BJ (cell line): ENCODE data around the gene SMCO2. TPM values are rescaled to one million over a fixed set of nuclear protein-coding genes. Genes with fewer than 3 reads are reported as not detected.
A peak's percentile ranks its signal among the peaks of the same experiment; 100 is the strongest.

Experiments used
- CTCF ChIA-PET: fragments of 350-600 bp; formaldehyde crosslinking; extraction: SDS; loops from one replicate; lab custom pipeline; 2021; ENCODE audit warnings: antibody characterized with exemption, inconsistent platforms; lab: Yijun Ruan, JAX
- POLR2A ChIA-PET: fragments of 300-600 bp; sonication (Branson Sonifier 250); formaldehyde crosslinking; extraction: SDS; loops from one replicate; lab custom pipeline; 2021; ENCODE audit warnings: antibody characterized with exemption; lab: Charles Lee
- DNase-seq: peaks from one replicate; pipeline ENCODE4 v3.0.0-alpha.2; 2011; ENCODE audit warnings: low read depth
- H3K27me3 ChIP-seq: 2 replicates; pipeline ENCODE4 v1.6.0; 2011; ENCODE audit warnings: low read length; ENCODE audit not compliant: control insufficient read depth, insufficient read depth
- H3K36me3 ChIP-seq: 2 replicates; pipeline ENCODE4 v1.5.1; 2011; ENCODE audit warnings: low read length; ENCODE audit not compliant: control insufficient read depth, insufficient read depth
- H3K4me3 ChIP-seq: 2 replicates; pipeline ENCODE4 v1.5.1; 2011; ENCODE audit warnings: low read depth, mild to moderate bottlenecking, control low read depth, low read length
- polyA plus RNA-seq: library from polyadenylated mRNA; depleted of rRNA; stranded (reverse); fragments of >200 nt; gene quantifications from 2 replicates; pipeline ENCODE4 v1.2.3, GENCODE V29; 2011
- TF ChIP-seq, protein P1 (sequence below): IDR thresholded peaks from 2 replicates; pipeline ENCODE4 v1.5.1; 2011; ENCODE audit warnings: low read depth, mild to moderate bottlenecking, control low read depth, inconsistent platforms, low read length, moderate library complexity; ENCODE audit not compliant: insufficient read depth

Gene SMCO2
- polyA plus RNA-seq, 1 experiment: 0.09 TPM

- TF ChIP-seq, protein P1, sequence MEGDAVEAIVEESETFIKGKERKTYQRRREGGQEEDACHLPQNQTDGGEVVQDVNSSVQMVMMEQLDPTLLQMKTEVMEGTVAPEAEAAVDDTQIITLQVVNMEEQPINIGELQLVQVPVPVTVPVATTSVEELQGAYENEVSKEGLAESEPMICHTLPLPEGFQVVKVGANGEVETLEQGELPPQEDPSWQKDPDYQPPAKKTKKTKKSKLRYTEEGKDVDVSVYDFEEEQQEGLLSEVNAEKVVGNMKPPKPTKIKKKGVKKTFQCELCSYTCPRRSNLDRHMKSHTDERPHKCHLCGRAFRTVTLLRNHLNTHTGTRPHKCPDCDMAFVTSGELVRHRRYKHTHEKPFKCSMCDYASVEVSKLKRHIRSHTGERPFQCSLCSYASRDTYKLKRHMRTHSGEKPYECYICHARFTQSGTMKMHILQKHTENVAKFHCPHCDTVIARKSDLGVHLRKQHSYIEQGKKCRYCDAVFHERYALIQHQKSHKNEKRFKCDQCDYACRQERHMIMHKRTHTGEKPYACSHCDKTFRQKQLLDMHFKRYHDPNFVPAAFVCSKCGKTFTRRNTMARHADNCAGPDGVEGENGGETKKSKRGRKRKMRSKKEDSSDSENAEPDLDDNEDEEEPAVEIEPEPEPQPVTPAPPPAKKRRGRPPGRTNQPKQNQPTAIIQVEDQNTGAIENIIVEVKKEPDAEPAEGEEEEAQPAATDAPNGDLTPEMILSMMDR: no peak
- no peaks in the 10 kb centered on the region; the same call in 1 of the 2 replicates for H3K36me3 ChIP-seq
- DNase-seq: no peak
- H3K4me3 ChIP-seq: no peak overlapping the region
- ChIA-PET CTCF (interaction anchor here (0.6 kb wide), 1 partner anchor 98 kb away, joined by 3 read pairs; no protein-coding TSS in a partner anchor), POLR2A (no interaction called here)
- no peaks in the 10 kb centered on the region for H3K27me3 ChIP-seq
These were observed 18.7 kb upstream of the SMCO2 start for GRCh38 chr12:27427824-27428223.

- ChIA-PET POLR2A (no interaction called here), CTCF (interaction anchor here (0.5 kb wide), 1 partner anchor 130 kb away, joined by 3 read pairs; no protein-coding TSS in a partner anchor)
- Histone ChIP-seq H3K27me3 (no peaks in the 10 kb centered on the region), H3K4me3 (no peak overlapping the region), H3K36me3 (no peaks in the 10 kb centered on the region; the same call in 1 of the 2 replicates)
- DNase-seq: no peak
- TF ChIP-seq, protein P1: no peak
These were observed 18.1 kb upstream of the SMCO2 start for GRCh38 chr12:27428466-27428865.

DNA sequence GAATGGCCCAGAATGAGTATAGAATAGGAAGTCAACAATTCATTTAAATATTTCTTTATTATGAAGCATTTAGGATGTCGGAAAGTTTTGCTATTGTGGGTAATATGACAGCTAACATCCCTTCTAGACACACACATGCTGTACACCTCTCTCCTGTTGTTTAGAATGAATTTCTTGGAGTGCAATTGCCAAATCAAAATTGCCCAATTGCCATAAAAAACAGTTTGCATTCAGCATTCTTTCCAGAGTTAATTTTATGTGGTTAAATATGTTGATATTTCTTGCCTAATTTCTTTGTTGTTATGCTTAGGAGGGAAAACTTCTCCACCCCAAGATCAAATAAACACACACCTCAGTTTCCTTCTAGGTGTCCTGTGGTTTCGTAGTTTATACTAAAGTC, 16.9 kb upstream of the SMCO2 start:
- DNase-seq: no peak
- CTCF ChIA-PET: interaction anchor here (0.5 kb wide), 1 partner anchor 198 kb away, joined by 4 read pairs; no protein-coding TSS in a partner anchor

DNA sequence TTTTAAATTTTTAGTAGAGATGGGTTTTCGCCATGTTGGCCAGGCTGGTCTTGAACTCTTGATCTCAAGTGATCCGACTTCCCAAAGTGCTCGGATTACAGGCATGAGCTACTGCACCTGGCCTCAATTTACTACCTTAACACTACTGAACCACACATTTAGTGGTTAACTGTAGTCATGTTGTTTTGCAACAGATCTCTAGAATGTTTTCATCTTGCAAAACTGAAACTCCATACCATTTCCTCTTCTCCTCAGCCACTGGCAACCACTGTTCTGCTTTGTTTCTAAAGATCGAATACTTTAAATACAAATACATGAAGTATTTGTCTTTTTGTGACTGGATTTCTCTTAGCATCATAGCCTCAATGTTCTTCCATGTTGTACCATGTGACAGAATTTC, 15.4 kb upstream of the SMCO2 start:
- no peak overlapping the region for H3K4me3 ChIP-seq
- POLR2A ChIA-PET: no interaction called here
- no peaks in the 10 kb centered on the region; the same call in 1 of the 2 replicates for H3K36me3 ChIP-seq
- TF ChIP-seq, protein P1: no peak
- H3K27me3 ChIP-seq: no peaks in the 10 kb centered on the region
- CTCF ChIA-PET: no interaction called here
- no peak for DNase-seq

More for the DNA sequence above, 16.9 kb upstream of the SMCO2 start:
- no peaks in the 10 kb centered on the region; the same call in 1 of the 2 replicates for H3K36me3 ChIP-seq
- H3K4me3 ChIP-seq: no peak overlapping the region
- H3K27me3 ChIP-seq: no peaks in the 10 kb centered on the region
- TF ChIP-seq, protein P1: no peak
- POLR2A ChIA-PET: no interaction called here

GRCh38 chr12:27434673-27435565, 11.6 kb upstream of the SMCO2 start:
- TF ChIP-seq, protein P1: peak; percentile 60
- ChIA-PET POLR2A (no interaction called here), CTCF (interaction anchor here (0.7 to 2.5 kb wide), 23 partner anchors 9 to 217 kb away, joined by 3 to 12 read pairs (median 4); partner anchors contain the start of gene PPFIBP1)
- H3K36me3 ChIP-seq: no peaks in the 10 kb centered on the region
- no peak for DNase-seq
- H3K4me3 ChIP-seq: no peak overlapping the region
- no peaks in the 10 kb centered on the region for H3K27me3 ChIP-seq
